ENCODE measurements around the gene TNRC6B. TPM values are rescaled to one million over a fixed set of nuclear protein-coding genes. Genes with fewer than 3 reads are reported as not detected.

TNRC6B gene
- total RNA-seq, 2 donors from 2014 or later, result 43.6 to 52.7 TPM

GRCh38 chr22:40341604-40342003, 163.9 kb downstream of the TNRC6B start:
- Mint-ChIP-seq H3K27ac (peak overlapping the region in 1 of 2 donors; percentile 0), H3K4me3 (no peak overlapping the region), H3K4me1 (ENCODE audit: low read depth in 2 of 2) (peaks cover 14 to 29% of the 10 kb centered on the region in 2 donors)

GRCh38 chr22:40342521-40342920, 164.8 kb downstream of the TNRC6B start:
- peaks cover 21 to 37% of the 10 kb centered on the region in 2 donors for H3K4me1 Mint-ChIP-seq (ENCODE audit: low read depth in 2 of 2)
- H3K27me3 Mint-ChIP-seq, result peaks cover 0 to 3% of the 10 kb centered on the region in 2 donors
- H3K9me3 Mint-ChIP-seq, result no peaks in the 10 kb centered on the region
- peak overlapping the region; percentile 5 for H3K4me3 Mint-ChIP-seq
- ATAC-seq, result no peak
- no peaks in the 10 kb centered on the region for H3K36me3 Mint-ChIP-seq
- DNase-seq (ENCODE audit: low spot score), result no peak
- H3K27ac Mint-ChIP-seq, result peak overlapping the region; percentile 0 to 49

More at GRCh38 chr22:40341604-40342003, 163.9 kb downstream of the TNRC6B start:
- H3K27me3 Mint-ChIP-seq, result peaks cover 0 to 3% of the 10 kb centered on the region in 2 donors
- DNase-seq (ENCODE audit: low spot score), result no peak
- ATAC-seq, result no peak
- no peaks in the 10 kb centered on the region for H3K9me3 Mint-ChIP-seq
- no peaks in the 10 kb centered on the region for H3K36me3 Mint-ChIP-seq

GRCh38 chr22:40345271-40345670, 167.5 kb downstream of the TNRC6B start:
- ATAC-seq, result no peak
- no peak for DNase-seq (ENCODE audit: low spot score)
- Mint-ChIP-seq H3K4me1 (ENCODE audit: low read depth in 2 of 2) (peaks cover 27 to 38% of the 10 kb centered on the region in 2 donors), H3K4me3 (peak overlapping the region; percentile 90), H3K9me3 (no peaks in the 10 kb centered on the region), H3K27ac (peak overlapping the region; percentile 77 to 93), H3K36me3 (peaks cover 4% of the 10 kb centered on the region), H3K27me3 (peaks cover 0 to 3% of the 10 kb centered on the region in 2 donors)

GRCh38 chr22:40345815-40346184, 168.1 kb downstream of the TNRC6B start:
- Mint-ChIP-seq H3K9me3 (no peaks in the 10 kb centered on the region), H3K4me1 (ENCODE audit: low read depth in 2 of 2) (peaks cover 27 to 38% of the 10 kb centered on the region in 2 donors), H3K4me3 (peak overlapping the region; percentile 90), H3K27me3 (peaks cover 0 to 3% of the 10 kb centered on the region in 2 donors), H3K36me3 (peaks cover 4% of the 10 kb centered on the region), H3K27ac (peak overlapping the region; percentile 77 to 93)
- no peak for DNase-seq (ENCODE audit: low spot score)
- ATAC-seq, result peak; percentile 44 to 62

- DNase-seq (ENCODE audit: low spot score), result peak; percentile 91
- ATAC-seq, result peak; percentile 97 to 98
- Mint-ChIP-seq H3K27ac (peak within 1 kb of the TSS; percentile 77 to 93), H3K4me3 (peak within 1 kb of the TSS; percentile 90), H3K9me3 (no peaks in the 10 kb centered on the region), H3K4me1 (ENCODE audit: low read depth in 2 of 2) (peaks cover 27 to 38% of the 10 kb centered on the region in 2 donors), H3K36me3 (peaks cover 4% of the 10 kb centered on the region), H3K27me3 (peaks cover 0 to 3% of the 10 kb centered on the region in 2 donors)
Observed at GRCh38 chr22:40346185-40347118, 168.7 kb downstream of the TNRC6B start, which contains the start of gene ADSL. Gene ADSL (plus strand): TSS chr22:40346500. CDS start chr22:40346559, 59 bp downstream.

GRCh38 chr22:40347300-40347699, 169.6 kb downstream of the TNRC6B start:
- no peak for ATAC-seq
- H3K27ac Mint-ChIP-seq, result peak overlapping the region; percentile 77 to 93
- peak overlapping the region; percentile 90 for H3K4me3 Mint-ChIP-seq
- peaks cover 22 to 33% of the 10 kb centered on the region in 2 donors for H3K4me1 Mint-ChIP-seq (ENCODE audit: low read depth in 2 of 2)
- peaks cover 4% of the 10 kb centered on the region for H3K36me3 Mint-ChIP-seq
- peaks cover 0 to 3% of the 10 kb centered on the region in 2 donors for H3K27me3 Mint-ChIP-seq
- DNase-seq (ENCODE audit: low spot score), result no peak
- no peaks in the 10 kb centered on the region for H3K9me3 Mint-ChIP-seq

GRCh38 chr22:40348025-40348658, 170.4 kb downstream of the TNRC6B start:
- Mint-ChIP-seq H3K4me3 (peak overlapping the region; percentile 90), H3K27me3 (no peaks in the 10 kb centered on the region), H3K27ac (peak overlapping the region; percentile 77 to 93), H3K4me1 (ENCODE audit: low read depth in 2 of 2) (peaks cover 18 to 26% of the 10 kb centered on the region in 2 donors), H3K9me3 (no peaks in the 10 kb centered on the region), H3K36me3 (peaks cover 6% of the 10 kb centered on the region)
- DNase-seq (ENCODE audit: low spot score) (peak; percentile 63), ATAC-seq (no peak)

- H3K27me3 Mint-ChIP-seq, result no peaks in the 10 kb centered on the region
- H3K4me1 Mint-ChIP-seq (ENCODE audit: low read depth in 2 of 2), result peaks cover 8 to 10% of the 10 kb centered on the region in 2 donors
- ATAC-seq (no peak), DNase-seq (ENCODE audit: low spot score) (no peak)
- H3K4me3 Mint-ChIP-seq, result no peak overlapping the region
- H3K36me3 Mint-ChIP-seq, result peaks cover 15% of the 10 kb centered on the region
- no peak overlapping the region for H3K27ac Mint-ChIP-seq
- no peaks in the 10 kb centered on the region for H3K9me3 Mint-ChIP-seq
Observed at GRCh38 chr22:40352763-40353162, 175.0 kb downstream of the TNRC6B start.

GRCh38 chr22:40361100-40361499, 183.4 kb downstream of the TNRC6B start:
- Mint-ChIP-seq H3K27me3 (no peaks in the 10 kb centered on the region), H3K27ac (no peak overlapping the region), H3K9me3 (no peaks in the 10 kb centered on the region), H3K4me3 (no peak overlapping the region), H3K4me1 (ENCODE audit: low read depth in 2 of 2) (peaks cover 4 to 6% of the 10 kb centered on the region in 2 donors), H3K36me3 (peaks cover 60% of the 10 kb centered on the region)
- DNase-seq (ENCODE audit: low spot score) (no peak), ATAC-seq (no peak)

- DNase-seq (ENCODE audit: low spot score) (no peak), ATAC-seq (no peak)
- H3K27me3 Mint-ChIP-seq, result no peaks in the 10 kb centered on the region
- H3K9me3 Mint-ChIP-seq, result no peaks in the 10 kb centered on the region
- no peak overlapping the region for H3K4me3 Mint-ChIP-seq
- H3K4me1 Mint-ChIP-seq (ENCODE audit: low read depth in 2 of 2), result peaks cover 4 to 6% of the 10 kb centered on the region in 2 donors
- no peak overlapping the region for H3K27ac Mint-ChIP-seq
- H3K36me3 Mint-ChIP-seq, result peaks cover 61% of the 10 kb centered on the region
Observed at GRCh38 chr22:40363059-40363458, 185.3 kb downstream of the TNRC6B start.

GRCh38 chr22:40364431-40364830, 186.7 kb downstream of the TNRC6B start:
- H3K9me3 Mint-ChIP-seq, result no peaks in the 10 kb centered on the region
- H3K27ac Mint-ChIP-seq, result no peak overlapping the region
- no peak overlapping the region for H3K4me3 Mint-ChIP-seq
- H3K36me3 Mint-ChIP-seq, result peaks cover 51% of the 10 kb centered on the region
- H3K4me1 Mint-ChIP-seq (ENCODE audit: low read depth in 2 of 2), result peaks cover 4 to 6% of the 10 kb centered on the region in 2 donors
- DNase-seq (ENCODE audit: low spot score) (no peak), ATAC-seq (no peak)
- no peaks in the 10 kb centered on the region for H3K27me3 Mint-ChIP-seq

GRCh38 chr22:40366068-40366467, 188.3 kb downstream of the TNRC6B start:
- Mint-ChIP-seq H3K27ac (no peak overlapping the region), H3K27me3 (no peaks in the 10 kb centered on the region), H3K4me3 (no peak overlapping the region), H3K36me3 (peaks cover 47% of the 10 kb centered on the region), H3K4me1 (ENCODE audit: low read depth in 2 of 2) (peaks cover 4 to 6% of the 10 kb centered on the region in 2 donors), H3K9me3 (no peaks in the 10 kb centered on the region)
- DNase-seq (ENCODE audit: low spot score) (no peak), ATAC-seq (no peak)

- Mint-ChIP-seq H3K9me3 (no peaks in the 10 kb centered on the region), H3K36me3 (peaks cover 34% of the 10 kb centered on the region), H3K27ac (peak overlapping the region in 1 of 2 donors; percentile 1)
Observed at GRCh38 chr22:40367342-40367741, 189.6 kb downstream of the TNRC6B start.

GRCh38 chr22:40368016-40368415, 190.3 kb downstream of the TNRC6B start:
- Mint-ChIP-seq H3K27me3 (no peaks in the 10 kb centered on the region), H3K4me1 (ENCODE audit: low read depth in 2 of 2) (peaks cover 6 to 7% of the 10 kb centered on the region in 2 donors), H3K9me3 (no peaks in the 10 kb centered on the region), H3K27ac (no peak overlapping the region), H3K36me3 (peaks cover 27% of the 10 kb centered on the region), H3K4me3 (no peak overlapping the region)
- ATAC-seq (no peak), DNase-seq (ENCODE audit: low spot score) (no peak)

More at GRCh38 chr22:40367342-40367741, 189.6 kb downstream of the TNRC6B start:
- no peaks in the 10 kb centered on the region for H3K27me3 Mint-ChIP-seq
- H3K4me1 Mint-ChIP-seq (ENCODE audit: low read depth in 2 of 2), result peaks cover 6% of the 10 kb centered on the region in 2 donors
- ATAC-seq, result no peak
- no peak for DNase-seq (ENCODE audit: low spot score)
- H3K4me3 Mint-ChIP-seq, result no peak overlapping the region
